HepG2 (cell line): ENCODE results near the gene GPR152. TPM values are rescaled to one million over a fixed set of nuclear protein-coding genes. Genes with fewer than 3 reads are reported as not detected.

Source experiments
- CREM ChIP-seq, 2 experiments: sonication (generic) in 1 of 2; formaldehyde crosslinking in 1 of 2; IDR thresholded peaks; 2 replicates each; pipeline versions ENCODE4 v1.4.0 to v1.6.1; 2016 to 2020; ENCODE audit warnings: antibody characterized with exemption in 1 of 2, mild to moderate bottlenecking in 1 of 2, missing genetic modification reagents in 1 of 2
- FOSL2 ChIP-seq: sonication (generic); formaldehyde crosslinking; IDR thresholded peaks from 2 replicates; pipeline ENCODE4 v1.4.0; 2020; ENCODE audit warnings: missing genetic modification reagents
- FOXA1 ChIP-seq, 2 experiments: fragments of 450-650 bp in 1 of 2; sonication (generic) in 1 of 2; formaldehyde crosslinking in 1 of 2; IDR thresholded peaks; 2 replicates each; pipeline versions ENCODE4 v1.4.0 to v1.6.1; 2016 to 2020; ENCODE audit warnings: missing genetic modification reagents in 1 of 2
- HES4 ChIP-seq: sonication (generic); formaldehyde crosslinking; IDR thresholded peaks from 2 replicates; pipeline ENCODE4 v1.9.0; 2021; ENCODE audit warnings: mild to moderate bottlenecking, missing genetic modification reagents, borderline replicate concordance
- KAT8 ChIP-seq: IDR thresholded peaks from 2 replicates; pipeline ENCODE4 v1.6.1; 2016; ENCODE audit warnings: missing genetic modification reagents, missing compliant biosample characterization
- KDM6A ChIP-seq: IDR thresholded peaks from 2 replicates; pipeline ENCODE4 v1.6.1; 2016; ENCODE audit warnings: low read depth
- MEIS2 ChIP-seq: sonication (generic); formaldehyde crosslinking; IDR thresholded peaks from 2 replicates; pipeline ENCODE4 v1.9.0; 2021; ENCODE audit warnings: mild to moderate bottlenecking, missing genetic modification reagents
- MXI1 ChIP-seq: IDR thresholded peaks from 3 replicates; pipeline ENCODE4 v1.6.1; 2012; ENCODE audit warnings: low read depth, low read length, inconsistent platforms, borderline replicate concordance
- NCOA2 ChIP-seq: sonication (generic); formaldehyde crosslinking; IDR thresholded peaks from 2 replicates; pipeline ENCODE4 v1.8.0; 2022; ENCODE audit warnings: inconsistent platforms
- POLR2A ChIP-seq, 2 experiments: IDR thresholded peaks; 2 replicates each; pipeline ENCODE4 v1.6.1; 2011; ENCODE audit warnings: low read depth in 2 of 2, low read length in 2 of 2, mild to moderate bottlenecking in 1 of 2, moderate library complexity in 1 of 2; ENCODE audit not compliant: insufficient read depth in 1 of 2
- SIX4 ChIP-seq: sonication (generic); formaldehyde crosslinking; IDR thresholded peaks from 2 replicates; pipeline ENCODE4 v1.4.0; 2020; ENCODE audit warnings: missing genetic modification reagents
- ZNF431 ChIP-seq: sonication (generic); formaldehyde crosslinking; IDR thresholded peaks from 2 replicates; pipeline ENCODE4 v1.9.0; 2022; ENCODE audit warnings: missing genetic modification reagents, low read depth, mild to moderate bottlenecking, borderline replicate concordance
- ZNF496 ChIP-seq: sonication (generic); formaldehyde crosslinking; IDR thresholded peaks from 2 replicates; pipeline ENCODE4 v1.8.1; 2023; ENCODE audit warnings: mild to moderate bottlenecking, moderate library complexity, missing genetic modification reagents; ENCODE audit not compliant: insufficient replicate concordance
- ZNF556 ChIP-seq: sonication (generic); formaldehyde crosslinking; IDR thresholded peaks from 2 replicates; pipeline ENCODE4 v1.4.0; 2020; ENCODE audit warnings: mild to moderate bottlenecking, missing genetic modification reagents, borderline replicate concordance
- ZNF562 ChIP-seq: sonication (generic); formaldehyde crosslinking; IDR thresholded peaks from 2 replicates; pipeline ENCODE4 v1.8.0; 2022; ENCODE audit warnings: missing genetic modification reagents, borderline replicate concordance
- ZNF567 ChIP-seq: sonication (generic); formaldehyde crosslinking; IDR thresholded peaks from 2 replicates; pipeline ENCODE4 v1.8.1; 2023; ENCODE audit warnings: mild to moderate bottlenecking, missing genetic modification reagents, borderline replicate concordance
- ZNF644 ChIP-seq: IDR thresholded peaks from 2 replicates; pipeline ENCODE4 v1.6.1; 2016; ENCODE audit warnings: low read depth
- ZNF761 ChIP-seq: sonication (generic); formaldehyde crosslinking; conservative IDR thresholded peaks from 2 replicates; pipeline ENCODE4 v1.4.0; 2020; ENCODE audit warnings: mild to moderate bottlenecking, missing genetic modification reagents
- ZNF777 ChIP-seq: sonication (generic); formaldehyde crosslinking; IDR thresholded peaks from 2 replicates; pipeline ENCODE4 v1.4.0; 2020; ENCODE audit warnings: missing genetic modification reagents
- ZNF790 ChIP-seq: sonication (generic); formaldehyde crosslinking; IDR thresholded peaks from 2 replicates; pipeline ENCODE4 v1.8.0; 2022; ENCODE audit warnings: missing genetic modification reagents, mild to moderate bottlenecking, borderline replicate concordance
- polyA plus RNA-seq, 8 experiments: library from polyadenylated mRNA; depleted of rRNA in 3 of 8; stranded (reverse) in 7 of 8; unstranded in 1 of 8; fragments of >200 nt; fragmentation: Illumina TruSeq in 4 of 8; extraction: Trizol in 4 of 8; gene quantifications; 2 replicates each; pipeline versions ENCODE4 v1.2.1 to v1.2.3, GENCODE V29; 2011 to 2016; ENCODE audit warnings: low read depth in 4 of 8, missing spikeins in 1 of 8, mixed read lengths in 1 of 8; ENCODE audit not compliant: insufficient read depth in 1 of 8
- total RNA-seq, 5 experiments: library from RNA; depleted of rRNA; stranded (reverse); fragments of >200 nt; fragmentation: Illumina TruSeq; extraction: Trizol; gene quantifications; 2 replicates each; pipeline ENCODE4 v1.2.3, GENCODE V29; 2016; ENCODE audit warnings: low read depth in 1 of 5
- TF ChIP-seq, protein P1 (sequence below): sonication (generic); formaldehyde crosslinking; IDR thresholded peaks from 2 replicates; pipeline ENCODE4 v1.5.0; 2020; ENCODE audit warnings: mild to moderate bottlenecking, missing genetic modification reagents
- TF ChIP-seq, protein P2 (sequence below): sonication (generic); formaldehyde crosslinking; IDR thresholded peaks from 2 replicates; pipeline ENCODE4 v1.9.0; 2021; ENCODE audit warnings: missing genetic modification reagents, mild to moderate bottlenecking, borderline replicate concordance
- TF ChIP-seq, protein P3 (sequence below): sonication (generic); formaldehyde crosslinking; IDR thresholded peaks from 2 replicates; pipeline ENCODE4 v1.8.1; 2022; ENCODE audit warnings: low read depth, mild to moderate bottlenecking, missing genetic modification reagents

GPR152 gene
- total and polyA plus RNA-seq, 2 of the 13 experiments (the other 11 are each of a cell fraction or from before 2014, with no cell fraction given): not detected

- no peak for TF ChIP-seq ZNF496
- no peak for TF ChIP-seq NCOA2 (CRISPR knock-in tag)
- TF ChIP-seq FOSL2: no peak
- no peak for TF ChIP-seq FOXA1 (IDR thresholded peaks at IDR 0.05)
- TF ChIP-seq FOXA1 (CRISPR knock-in tag; IDR thresholded peaks at IDR 0.05): no peak
- 0 out of 2 replicates have a peak, but pooled peaks have one; percentile 17 for TF ChIP-seq KAT8 (CRISPR knock-in tag)
- TF ChIP-seq ZNF761 (CRISPR knock-in tag): 0 out of 2 replicates have a peak, but pooled peaks have one; percentile 37
- TF ChIP-seq SIX4 (CRISPR knock-in tag): no peak
- peak; percentile 23; the same call in 1 of the 3 replicates for TF ChIP-seq MXI1
- TF ChIP-seq ZNF556 (CRISPR knock-in tag): 0 out of 2 replicates have a peak, but pooled peaks have one; percentile 13
- TF ChIP-seq ZNF790 (CRISPR knock-in tag): no peak
- TF ChIP-seq ZNF567 (CRISPR knock-in tag): no peak
- peak; percentile 34; the same call in 1 of the 2 replicates for TF ChIP-seq ZNF562 (CRISPR knock-in tag)
- TF ChIP-seq ZNF777 (CRISPR knock-in tag): peak; percentile 52; the same call in 1 of the 2 replicates
- TF ChIP-seq, protein P1, sequence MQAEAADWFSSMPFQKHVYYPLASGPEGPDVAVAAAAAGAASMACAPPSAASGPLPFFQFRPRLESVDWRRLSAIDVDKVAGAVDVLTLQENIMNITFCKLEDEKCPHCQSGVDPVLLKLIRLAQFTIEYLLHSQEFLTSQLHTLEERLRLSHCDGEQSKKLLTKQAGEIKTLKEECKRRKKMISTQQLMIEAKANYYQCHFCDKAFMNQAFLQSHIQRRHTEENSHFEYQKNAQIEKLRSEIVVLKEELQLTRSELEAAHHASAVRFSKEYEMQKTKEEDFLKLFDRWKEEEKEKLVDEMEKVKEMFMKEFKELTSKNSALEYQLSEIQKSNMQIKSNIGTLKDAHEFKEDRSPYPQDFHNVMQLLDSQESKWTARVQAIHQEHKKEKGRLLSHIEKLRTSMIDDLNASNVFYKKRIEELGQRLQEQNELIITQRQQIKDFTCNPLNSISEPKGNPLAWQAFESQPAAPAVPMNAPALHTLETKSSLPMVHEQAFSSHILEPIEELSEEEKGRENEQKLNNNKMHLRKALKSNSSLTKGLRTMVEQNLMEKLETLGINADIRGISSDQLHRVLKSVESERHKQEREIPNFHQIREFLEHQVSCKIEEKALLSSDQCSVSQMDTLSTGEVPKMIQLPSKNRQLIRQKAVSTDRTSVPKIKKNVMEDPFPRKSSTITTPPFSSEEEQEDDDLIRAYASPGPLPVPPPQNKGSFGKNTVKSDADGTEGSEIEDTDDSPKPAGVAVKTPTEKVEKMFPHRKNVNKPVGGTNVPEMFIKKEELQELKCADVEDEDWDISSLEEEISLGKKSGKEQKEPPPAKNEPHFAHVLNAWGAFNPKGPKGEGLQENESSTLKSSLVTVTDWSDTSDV (CRISPR knock-in tag): no peak
- TF ChIP-seq HES4 (CRISPR knock-in tag): peak; percentile 92
- peak in 1 of 2 experiments; percentile 77; a peak in 3 of 4 replicates for TF ChIP-seq POLR2A (IDR thresholded peaks at IDR 0.05; ENCODE audit: insufficient read depth in 1 of 2, low read depth in 2 of 2, low read length in 2 of 2)
- TF ChIP-seq, protein P2, sequence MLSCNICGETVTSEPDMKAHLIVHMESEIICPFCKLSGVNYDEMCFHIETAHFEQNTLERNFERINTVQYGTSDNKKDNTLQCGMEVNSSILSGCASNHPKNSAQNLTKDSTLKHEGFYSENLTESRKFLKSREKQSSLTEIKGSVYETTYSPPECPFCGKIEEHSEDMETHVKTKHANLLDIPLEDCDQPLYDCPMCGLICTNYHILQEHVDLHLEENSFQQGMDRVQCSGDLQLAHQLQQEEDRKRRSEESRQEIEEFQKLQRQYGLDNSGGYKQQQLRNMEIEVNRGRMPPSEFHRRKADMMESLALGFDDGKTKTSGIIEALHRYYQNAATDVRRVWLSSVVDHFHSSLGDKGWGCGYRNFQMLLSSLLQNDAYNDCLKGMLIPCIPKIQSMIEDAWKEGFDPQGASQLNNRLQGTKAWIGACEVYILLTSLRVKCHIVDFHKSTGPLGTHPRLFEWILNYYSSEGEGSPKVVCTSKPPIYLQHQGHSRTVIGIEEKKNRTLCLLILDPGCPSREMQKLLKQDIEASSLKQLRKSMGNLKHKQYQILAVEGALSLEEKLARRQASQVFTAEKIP (CRISPR knock-in tag): no peak
- TF ChIP-seq ZNF644 (CRISPR knock-in tag): no peak
- no peak for TF ChIP-seq KDM6A
- TF ChIP-seq CREM (IDR thresholded peaks at IDR 0.05): no peak
- TF ChIP-seq CREM (CRISPR knock-in tag; IDR thresholded peaks at IDR 0.05): no peak
- TF ChIP-seq MEIS2 (CRISPR knock-in tag): peak; percentile 54; the same call in 1 of the 2 replicates
- no peak for TF ChIP-seq ZNF431
- TF ChIP-seq, protein P3, sequence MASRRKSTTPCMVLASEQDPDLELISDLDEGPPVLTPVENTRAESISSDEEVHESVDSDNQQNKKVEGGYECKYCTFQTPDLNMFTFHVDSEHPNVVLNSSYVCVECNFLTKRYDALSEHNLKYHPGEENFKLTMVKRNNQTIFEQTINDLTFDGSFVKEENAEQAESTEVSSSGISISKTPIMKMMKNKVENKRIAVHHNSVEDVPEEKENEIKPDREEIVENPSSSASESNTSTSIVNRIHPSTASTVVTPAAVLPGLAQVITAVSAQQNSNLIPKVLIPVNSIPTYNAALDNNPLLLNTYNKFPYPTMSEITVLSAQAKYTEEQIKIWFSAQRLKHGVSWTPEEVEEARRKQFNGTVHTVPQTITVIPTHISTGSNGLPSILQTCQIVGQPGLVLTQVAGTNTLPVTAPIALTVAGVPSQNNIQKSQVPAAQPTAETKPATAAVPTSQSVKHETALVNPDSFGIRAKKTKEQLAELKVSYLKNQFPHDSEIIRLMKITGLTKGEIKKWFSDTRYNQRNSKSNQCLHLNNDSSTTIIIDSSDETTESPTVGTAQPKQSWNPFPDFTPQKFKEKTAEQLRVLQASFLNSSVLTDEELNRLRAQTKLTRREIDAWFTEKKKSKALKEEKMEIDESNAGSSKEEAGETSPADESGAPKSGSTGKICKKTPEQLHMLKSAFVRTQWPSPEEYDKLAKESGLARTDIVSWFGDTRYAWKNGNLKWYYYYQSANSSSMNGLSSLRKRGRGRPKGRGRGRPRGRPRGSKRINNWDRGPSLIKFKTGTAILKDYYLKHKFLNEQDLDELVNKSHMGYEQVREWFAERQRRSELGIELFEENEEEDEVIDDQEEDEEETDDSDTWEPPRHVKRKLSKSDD (CRISPR knock-in tag): no peak
Measured at GRCh38 chr11:67420646-67421429, 31.7 kb downstream of the GPR152 start (continued).
